ENCODE data around the gene KLHL25. TPM values are rescaled to one million over a fixed set of nuclear protein-coding genes. Genes with fewer than 3 reads are reported as not detected.

The KLHL25 gene
- total RNA-seq, 1 donor from 2014 or later, result 16.4 TPM

GRCh38 chr15:85725019-85725418 lies 69.7 kb downstream of the KLHL25 start:
- H3K4me3 Mint-ChIP-seq (ENCODE audit: low read depth), result no peak overlapping the region
- H3K9me3 Mint-ChIP-seq (ENCODE audit: low read depth), result no peaks in the 10 kb centered on the region
- H3K36me3 Mint-ChIP-seq (ENCODE audit: insufficient read depth), result peaks cover 23% of the 10 kb centered on the region
- H3K27ac Mint-ChIP-seq, result no peak overlapping the region
- H3K27me3 Mint-ChIP-seq, result no peaks in the 10 kb centered on the region
- no peaks in the 10 kb centered on the region for H3K4me1 Mint-ChIP-seq (ENCODE audit: low read depth)
- TF ChIP-seq, protein P1, sequence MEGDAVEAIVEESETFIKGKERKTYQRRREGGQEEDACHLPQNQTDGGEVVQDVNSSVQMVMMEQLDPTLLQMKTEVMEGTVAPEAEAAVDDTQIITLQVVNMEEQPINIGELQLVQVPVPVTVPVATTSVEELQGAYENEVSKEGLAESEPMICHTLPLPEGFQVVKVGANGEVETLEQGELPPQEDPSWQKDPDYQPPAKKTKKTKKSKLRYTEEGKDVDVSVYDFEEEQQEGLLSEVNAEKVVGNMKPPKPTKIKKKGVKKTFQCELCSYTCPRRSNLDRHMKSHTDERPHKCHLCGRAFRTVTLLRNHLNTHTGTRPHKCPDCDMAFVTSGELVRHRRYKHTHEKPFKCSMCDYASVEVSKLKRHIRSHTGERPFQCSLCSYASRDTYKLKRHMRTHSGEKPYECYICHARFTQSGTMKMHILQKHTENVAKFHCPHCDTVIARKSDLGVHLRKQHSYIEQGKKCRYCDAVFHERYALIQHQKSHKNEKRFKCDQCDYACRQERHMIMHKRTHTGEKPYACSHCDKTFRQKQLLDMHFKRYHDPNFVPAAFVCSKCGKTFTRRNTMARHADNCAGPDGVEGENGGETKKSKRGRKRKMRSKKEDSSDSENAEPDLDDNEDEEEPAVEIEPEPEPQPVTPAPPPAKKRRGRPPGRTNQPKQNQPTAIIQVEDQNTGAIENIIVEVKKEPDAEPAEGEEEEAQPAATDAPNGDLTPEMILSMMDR (IDR thresholded peaks at IDR 0.05; ENCODE audit: unreplicated experiment), result no peak
- DNase-seq (ENCODE audit: low spot score, unreplicated experiment), result no peak

DNA sequence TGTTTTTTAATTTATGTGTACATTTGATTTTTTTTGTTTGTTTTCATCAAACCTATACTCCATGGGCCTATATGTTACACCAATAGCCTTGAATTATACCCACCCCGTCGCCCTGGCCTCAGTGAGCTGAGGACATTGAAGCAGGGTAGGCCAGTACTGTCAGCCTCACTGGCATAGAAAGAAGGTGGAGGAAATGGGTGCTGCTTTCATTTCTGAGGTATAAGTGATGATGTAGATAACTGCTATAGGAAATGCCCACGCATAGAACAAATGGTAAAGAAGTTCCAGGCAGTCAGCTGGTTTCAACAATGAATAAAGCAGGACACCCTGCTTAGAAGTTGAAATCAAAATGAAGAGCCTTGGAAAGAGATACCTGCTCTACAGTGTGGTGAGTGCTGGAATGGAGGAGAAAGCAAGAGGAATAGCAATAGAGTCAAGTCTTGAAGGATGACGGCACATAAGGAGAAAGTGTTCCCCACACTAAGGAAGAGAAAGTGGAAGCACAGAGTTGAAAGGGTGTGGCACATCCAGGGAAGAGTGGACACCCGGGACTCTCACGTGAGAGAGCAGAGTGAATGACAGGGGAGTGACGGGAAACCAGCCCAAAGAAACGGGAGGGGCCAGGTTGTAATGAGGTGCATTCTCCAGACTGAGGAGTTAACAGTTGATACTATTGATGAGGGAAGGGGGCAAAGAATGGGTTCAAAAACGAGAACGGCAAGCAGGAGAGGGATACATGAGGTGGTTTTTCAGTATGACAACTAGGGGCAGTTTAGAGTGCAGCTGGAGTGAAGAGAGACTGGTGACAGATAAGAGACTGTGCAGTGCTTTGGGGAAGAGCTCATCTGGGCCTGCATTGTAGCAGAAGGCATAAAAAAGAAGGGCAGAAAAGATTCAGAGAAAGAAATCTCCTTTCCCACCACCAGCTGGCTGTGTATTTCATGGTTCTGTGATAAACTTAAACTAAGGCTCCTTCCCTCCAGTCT lies 70.5 kb downstream of the KLHL25 start:
- DNase-seq (ENCODE audit: low spot score, unreplicated experiment), result no peak
- Mint-ChIP-seq H3K4me1 (ENCODE audit: low read depth) (no peaks in the 10 kb centered on the region), H3K36me3 (ENCODE audit: insufficient read depth) (peaks cover 21% of the 10 kb centered on the region), H3K9me3 (ENCODE audit: low read depth) (no peaks in the 10 kb centered on the region), H3K4me3 (ENCODE audit: low read depth) (no peak overlapping the region), H3K27ac (no peak overlapping the region), H3K27me3 (no peaks in the 10 kb centered on the region)
- TF ChIP-seq, protein P1 (IDR thresholded peaks at IDR 0.05; ENCODE audit: unreplicated experiment), result no peak

- no peaks in the 10 kb centered on the region for H3K27me3 Mint-ChIP-seq
- TF ChIP-seq, protein P1 (IDR thresholded peaks at IDR 0.05; ENCODE audit: unreplicated experiment), result no peak
- H3K4me3 Mint-ChIP-seq (ENCODE audit: low read depth), result no peak overlapping the region
- no peak overlapping the region for H3K27ac Mint-ChIP-seq
- peaks cover 2% of the 10 kb centered on the region for H3K4me1 Mint-ChIP-seq (ENCODE audit: low read depth)
- DNase-seq (ENCODE audit: low spot score, unreplicated experiment), result no peak
- no peaks in the 10 kb centered on the region for H3K9me3 Mint-ChIP-seq (ENCODE audit: low read depth)
- peaks cover 29% of the 10 kb centered on the region for H3K36me3 Mint-ChIP-seq (ENCODE audit: insufficient read depth)
These were observed 72.2 kb downstream of the KLHL25 start for GRCh38 chr15:85722374-85723152.

- no peaks in the 10 kb centered on the region for H3K9me3 Mint-ChIP-seq (ENCODE audit: low read depth)
- H3K4me1 Mint-ChIP-seq (ENCODE audit: low read depth), result peaks cover 9% of the 10 kb centered on the region
- no peak overlapping the region for H3K4me3 Mint-ChIP-seq (ENCODE audit: low read depth)
- peaks cover 40% of the 10 kb centered on the region for H3K36me3 Mint-ChIP-seq (ENCODE audit: insufficient read depth)
- no peak overlapping the region for H3K27ac Mint-ChIP-seq
- TF ChIP-seq, protein P1 (IDR thresholded peaks at IDR 0.05; ENCODE audit: unreplicated experiment), result no peak
- no peaks in the 10 kb centered on the region for H3K27me3 Mint-ChIP-seq
- no peak for DNase-seq (ENCODE audit: low spot score, unreplicated experiment)
These were observed 75.7 kb downstream of the KLHL25 start for GRCh38 chr15:85718981-85719380.

GRCh38 chr15:85718271-85718971 lies 76.3 kb downstream of the KLHL25 start:
- no peaks in the 10 kb centered on the region for H3K27me3 Mint-ChIP-seq
- no peak overlapping the region for H3K4me3 Mint-ChIP-seq (ENCODE audit: low read depth)
- no peaks in the 10 kb centered on the region for H3K9me3 Mint-ChIP-seq (ENCODE audit: low read depth)
- no peak overlapping the region for H3K27ac Mint-ChIP-seq
- DNase-seq (ENCODE audit: low spot score, unreplicated experiment), result no peak
- H3K4me1 Mint-ChIP-seq (ENCODE audit: low read depth), result peaks cover 9% of the 10 kb centered on the region
- peaks cover 43% of the 10 kb centered on the region for H3K36me3 Mint-ChIP-seq (ENCODE audit: insufficient read depth)
- TF ChIP-seq, protein P1 (IDR thresholded peaks at IDR 0.05; ENCODE audit: unreplicated experiment), result no peak
